ENCODE measurements around the gene CFAP20DC. TPM values are rescaled to one million over a fixed set of nuclear protein-coding genes. Genes with fewer than 3 reads are reported as not detected.
"Not testable (repeated sequence)": the region's sequence is repeated elsewhere in the genome, so short reads cannot be mapped to it uniquely, and the experiment has no call there.

CFAP20DC gene
- total RNA-seq, 1 donor from 2014 or later, result 4.7 TPM

- Mint-ChIP-seq H3K4me3 (no peak overlapping the region), H3K27me3 (peaks cover 4% of the 10 kb centered on the region), H3K36me3 (no peaks in the 10 kb centered on the region), H3K9me3 (peaks cover 10% of the 10 kb centered on the region), H3K27ac (no peak overlapping the region), H3K4me1 (ENCODE audit: unreplicated experiment) (no peaks in the 10 kb centered on the region)
- DNase-seq (ENCODE audit: extremely low spot score, unreplicated experiment), result no peak
- TF ChIP-seq CTCF (conservative IDR thresholded peaks at IDR 0.05), result no peak
Observed at GRCh38 chr3:58696093-58696492, 353.7 kb downstream of the CFAP20DC start.

GRCh38 chr3:58695284-58695683 is 354.5 kb downstream of the CFAP20DC start:
- DNase-seq (ENCODE audit: extremely low spot score, unreplicated experiment); H3K4me3 Mint-ChIP-seq; H3K9me3 Mint-ChIP-seq; H3K27ac Mint-ChIP-seq; H3K4me1 Mint-ChIP-seq (ENCODE audit: unreplicated experiment); H3K27me3 Mint-ChIP-seq; H3K36me3 Mint-ChIP-seq: not testable (repeated sequence)

GRCh38 chr3:58693940-58694850 is 355.6 kb downstream of the CFAP20DC start:
- TF ChIP-seq CTCF (conservative IDR thresholded peaks at IDR 0.05), result no peak
- Mint-ChIP-seq H3K9me3 (peaks cover 13% of the 10 kb centered on the region), H3K36me3 (no peaks in the 10 kb centered on the region), H3K4me1 (ENCODE audit: unreplicated experiment) (no peaks in the 10 kb centered on the region), H3K27ac (no peak overlapping the region), H3K4me3 (no peak overlapping the region), H3K27me3 (peaks cover 7% of the 10 kb centered on the region)
- DNase-seq (ENCODE audit: extremely low spot score, unreplicated experiment), result no peak

- no peak for TF ChIP-seq CTCF (conservative IDR thresholded peaks at IDR 0.05)
- DNase-seq (ENCODE audit: extremely low spot score, unreplicated experiment), result no peak
- Mint-ChIP-seq H3K4me3 (no peak overlapping the region), H3K36me3 (no peaks in the 10 kb centered on the region), H3K27ac (no peak overlapping the region), H3K9me3 (peaks cover 15% of the 10 kb centered on the region), H3K4me1 (ENCODE audit: unreplicated experiment) (no peaks in the 10 kb centered on the region), H3K27me3 (peaks cover 7% of the 10 kb centered on the region)
Observed at GRCh38 chr3:58692484-58692883, 357.3 kb downstream of the CFAP20DC start.
